Right renal pelvis (tissue), 4 donors: Measurements from ENCODE around the gene SEC11A. TPM values are rescaled to one million over a fixed set of nuclear protein-coding genes. Genes with fewer than 3 reads are reported as not detected.
"Not testable (repeated sequence)": the region's sequence is repeated elsewhere in the genome, so short reads cannot be mapped to it uniquely, and the experiment has no call there.

Source experiments
- DNase-seq, 4 donors: peaks; one replicate each; pipeline ENCODE4 v3.0.0-alpha.2; 2013; ENCODE audit warnings: low read depth in 4 of 4, low spot score in 3 of 4, missing footprints in 1 of 4
- polyA plus RNA-seq, 4 donors: library from polyadenylated mRNA; unstranded; fragments of 120-200 nt; gene quantifications; one replicate each; pipeline ENCODE4 v1.2.1, GENCODE V29; 2013; ENCODE audit not compliant: insufficient read length in 4 of 4

SEC11A gene
- polyA plus RNA-seq, 4 donors = 265 to 302 (median 296) TPM

GRCh38 chr15:84740691-84741090, 24.8 kb upstream of the SEC11A start:
- DNase-seq = no peak

- DNase-seq = no peak
These were observed 21.1 kb upstream of the SEC11A start for GRCh38 chr15:84737005-84737404.

GRCh38 chr15:84736375-84736774, 20.4 kb upstream of the SEC11A start:
- DNase-seq = no peak

- DNase-seq = not testable (repeated sequence)
These were observed 19.6 kb upstream of the SEC11A start for GRCh38 chr15:84735480-84736061.

GRCh38 chr15:84734794-84735479, 19.0 kb upstream of the SEC11A start:
- DNase-seq = peak in 1 of 4 donors; percentile 43

GRCh38 chr15:84731774-84732173, 15.8 kb upstream of the SEC11A start:
- DNase-seq = no peak

GRCh38 chr15:84727429-84727828, 11.5 kb upstream of the SEC11A start:
- no peak for DNase-seq

- DNase-seq = no peak
These were observed 9.1 kb upstream of the SEC11A start for GRCh38 chr15:84725001-84725491.

GRCh38 chr15:84722628-84723027, 6.7 kb upstream of the SEC11A start:
- DNase-seq = no peak

GRCh38 chr15:84721371-84721770, 5.4 kb upstream of the SEC11A start:
- DNase-seq = no peak

GRCh38 chr15:84715441-84716035, 401 bp downstream of the SEC11A start:
- DNase-seq = no peak

- DNase-seq = no peak
These were observed 1.1 kb downstream of the SEC11A start for GRCh38 chr15:84714821-84715220.

- DNase-seq = no peak
These were observed 1.6 kb downstream of the SEC11A start for GRCh38 chr15:84714372-84714771.

- no peak for DNase-seq
These were observed 12.1 kb downstream of the SEC11A start for GRCh38 chr15:84703808-84704207.

- peak in 2 of 4 donors; percentile 18 to 26 for DNase-seq
These were observed 12.9 kb downstream of the SEC11A start for GRCh38 chr15:84702961-84703482.

GRCh38 chr15:84699538-84700191, 16.3 kb downstream of the SEC11A start:
- DNase-seq = no peak

- no peak for DNase-seq
These were observed 18.5 kb downstream of the SEC11A start for GRCh38 chr15:84697236-84697990.

GRCh38 chr15:84696757-84697156, 19.2 kb downstream of the SEC11A start:
- DNase-seq = no peak

- no peak for DNase-seq
These were observed 25.6 kb downstream of the SEC11A start for GRCh38 chr15:84690342-84690741.

GRCh38 chr15:84689858-84690257, 26.1 kb downstream of the SEC11A start:
- no peak for DNase-seq
